ENCODE results near the gene CRYBG1.

The CRYBG1 gene

DNA sequence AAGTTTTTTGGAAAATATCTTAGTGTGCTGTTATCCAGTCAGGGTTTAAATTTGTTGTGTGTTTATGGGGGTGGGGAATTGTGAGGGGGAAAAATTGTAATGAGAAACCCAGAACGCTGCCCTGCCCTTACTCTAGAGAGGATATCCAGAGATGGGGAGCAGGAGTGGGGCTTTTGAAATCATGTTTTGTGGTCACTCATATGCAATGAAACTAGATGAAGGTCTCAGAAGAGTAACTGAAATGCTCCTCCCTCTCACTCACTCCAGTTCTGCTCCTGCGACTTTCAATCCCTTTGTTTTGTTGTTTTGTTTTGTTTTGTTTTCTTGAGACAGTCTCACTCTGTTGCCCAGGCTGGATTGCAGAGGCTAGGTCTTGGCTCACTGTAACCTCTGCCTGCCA is 100.0 kb downstream of the CRYBG1 start:
- no peak for DNase-seq

DNA sequence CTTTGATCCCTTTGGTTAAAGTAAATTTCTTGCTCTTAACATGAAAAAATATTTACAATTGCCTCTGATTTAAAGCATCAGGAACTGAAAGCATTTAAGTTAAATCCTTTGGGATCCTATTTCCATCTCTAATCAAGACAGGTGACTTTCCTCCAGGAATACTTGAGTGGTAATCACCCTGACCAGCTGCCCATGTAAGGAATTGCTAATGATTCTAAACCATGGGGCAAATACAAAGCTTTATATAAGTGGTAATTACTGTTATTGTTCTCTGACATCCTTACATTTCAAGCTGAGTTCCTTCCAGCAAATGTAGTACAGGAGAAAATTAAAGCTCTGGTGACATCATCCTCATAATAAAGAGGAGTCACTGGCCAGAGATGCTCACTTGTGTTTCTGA is 100.6 kb downstream of the CRYBG1 start:
- DNase-seq: no peak

DNA sequence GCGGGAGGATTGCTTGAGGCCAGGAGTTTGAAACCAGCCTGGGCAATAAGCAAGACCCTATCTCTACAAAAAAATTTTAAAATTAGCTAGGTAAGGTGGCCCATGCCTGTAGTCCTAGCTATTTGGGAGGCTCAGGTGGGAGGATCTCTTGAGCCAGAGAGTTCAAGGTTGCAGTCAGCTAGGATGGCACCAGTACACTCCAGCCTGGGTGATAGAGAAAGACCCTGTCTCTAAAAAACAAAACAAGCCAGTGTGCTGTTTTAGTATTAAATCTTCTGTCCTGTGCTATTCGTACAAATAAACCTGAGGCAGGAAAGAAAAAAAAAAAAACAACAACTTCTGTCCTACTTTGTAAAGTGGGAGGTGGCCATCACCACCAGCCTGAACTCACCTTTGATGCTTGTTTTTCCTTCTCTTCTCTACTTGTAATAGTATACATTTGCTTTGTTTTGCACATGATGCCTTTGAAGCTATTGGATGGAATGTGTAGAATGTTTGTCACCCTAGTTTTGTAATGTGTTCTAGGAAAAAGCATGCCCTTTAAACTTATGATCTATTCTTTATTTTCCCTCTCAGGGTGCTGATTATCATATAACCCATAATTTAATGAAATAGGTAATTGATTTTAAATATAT is 102.5 kb downstream of the CRYBG1 start:
- DNase-seq: no peak

DNA sequence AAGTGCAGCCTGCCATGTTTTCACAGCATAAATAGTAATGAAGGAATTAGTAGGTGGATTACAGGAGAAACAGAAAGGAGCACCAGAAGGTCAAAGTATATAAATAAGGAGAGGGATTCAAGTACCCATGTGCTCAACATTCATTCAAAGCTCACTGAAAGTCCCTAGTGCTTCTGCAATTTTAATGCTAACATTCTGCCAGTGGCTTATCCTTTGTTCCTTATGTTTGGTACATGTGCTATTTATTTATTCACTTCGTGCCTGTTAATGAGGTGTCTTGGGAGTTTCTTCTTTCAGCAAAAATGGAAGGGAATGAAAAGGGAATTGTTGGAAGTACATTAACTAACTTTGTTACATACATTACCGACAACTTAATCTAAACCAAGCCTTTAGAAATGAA is 105.7 kb downstream of the CRYBG1 start:
- DNase-seq: no peak

DNA sequence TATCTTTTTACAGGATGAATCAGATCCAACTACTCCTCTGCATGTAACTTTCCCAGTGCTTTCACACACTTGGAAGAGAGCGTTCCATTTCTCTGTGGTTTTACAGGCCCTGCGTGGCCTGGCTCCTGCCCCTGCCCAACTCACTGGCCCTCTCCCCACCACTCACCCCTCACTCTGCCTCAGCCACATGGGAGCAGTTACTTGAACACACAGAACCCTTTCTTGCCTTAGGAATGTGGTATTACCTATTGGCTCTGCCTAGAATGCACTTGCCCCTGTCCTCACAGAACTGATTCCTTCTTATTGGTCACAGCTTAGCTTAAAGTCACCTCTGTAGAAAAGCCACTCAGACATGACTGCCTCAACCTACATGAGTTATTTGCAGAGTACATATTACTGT is 108.4 kb downstream of the CRYBG1 start:
- no peak for DNase-seq

DNA sequence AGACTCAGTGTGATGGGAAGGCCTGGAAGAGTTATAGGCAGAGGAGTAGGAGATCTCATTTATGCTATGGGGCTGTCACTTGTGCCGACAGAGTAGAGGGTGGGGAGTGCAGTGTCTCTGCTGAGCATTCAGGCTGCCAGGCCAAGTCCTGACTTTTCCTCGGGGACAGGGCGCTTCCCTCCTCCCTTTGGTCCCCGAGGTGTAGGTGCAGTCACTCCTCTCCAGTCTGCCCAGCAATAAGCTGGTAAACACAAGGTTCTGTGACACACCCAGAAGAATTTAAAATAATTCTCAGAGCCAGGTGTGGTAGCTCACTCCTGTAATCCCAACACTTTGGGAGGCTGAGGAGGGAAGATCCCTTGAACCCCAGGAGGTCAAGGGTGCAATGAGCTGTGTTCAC is 109.4 kb downstream of the CRYBG1 start:
- DNase-seq: no peak

DNA sequence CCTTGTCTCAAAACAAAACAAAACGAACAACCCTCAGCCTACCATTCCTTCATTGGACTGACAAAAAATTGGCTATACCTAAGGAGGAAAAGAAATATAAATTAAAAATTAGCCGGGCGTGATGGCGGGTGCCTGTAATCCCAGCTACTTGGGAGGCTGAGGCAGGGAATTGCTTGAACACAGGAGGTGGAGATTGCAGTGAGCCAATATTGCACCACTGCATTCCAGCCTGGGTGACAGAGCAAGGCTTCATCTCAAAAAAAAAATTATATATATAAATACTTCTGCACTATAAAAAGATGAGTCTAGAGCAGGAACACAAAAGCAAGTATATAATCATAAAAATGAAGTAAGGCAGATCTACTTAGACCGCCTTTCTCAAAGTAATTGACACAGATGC is 109.8 kb downstream of the CRYBG1 start:
- DNase-seq: no peak

DNA sequence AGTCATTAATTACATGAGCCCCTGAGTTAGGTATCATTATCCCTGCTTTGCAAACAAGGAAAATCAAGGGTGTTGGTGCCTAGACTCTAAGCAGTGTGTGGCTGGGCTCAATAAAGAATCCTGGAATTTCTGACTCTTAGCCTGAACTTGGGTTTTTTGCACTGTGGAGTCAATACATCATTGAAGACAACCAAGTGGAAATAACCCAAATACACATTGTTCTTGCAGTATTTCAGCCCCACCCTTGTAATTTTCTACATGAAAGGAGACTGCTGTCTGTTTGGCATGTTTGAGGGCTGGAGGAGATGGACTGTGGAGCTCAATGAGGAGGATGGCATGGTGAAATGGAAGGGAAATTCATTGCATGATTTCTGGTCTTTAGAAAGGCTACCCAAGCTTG is 110.3 kb downstream of the CRYBG1 start:
- no peak for DNase-seq

DNA sequence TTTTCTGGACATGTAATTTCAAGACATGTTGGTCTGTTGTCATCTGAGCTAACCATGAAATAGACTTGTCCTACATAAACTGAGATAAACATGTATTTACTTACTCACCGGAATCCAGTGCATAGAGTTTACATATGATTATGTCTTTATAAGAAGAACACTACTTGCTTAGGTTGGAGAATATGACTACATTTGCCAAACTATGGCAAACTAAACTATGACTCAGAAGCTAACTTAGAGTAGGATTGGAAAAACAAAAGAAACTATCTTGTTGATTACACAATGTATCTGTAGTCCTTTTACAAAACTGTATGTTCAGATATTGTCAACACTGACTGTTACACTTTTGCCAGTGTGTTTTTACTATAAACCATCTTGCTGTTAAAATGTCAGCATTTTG is 113.3 kb downstream of the CRYBG1 start:
- peak; percentile 64 for DNase-seq

DNA sequence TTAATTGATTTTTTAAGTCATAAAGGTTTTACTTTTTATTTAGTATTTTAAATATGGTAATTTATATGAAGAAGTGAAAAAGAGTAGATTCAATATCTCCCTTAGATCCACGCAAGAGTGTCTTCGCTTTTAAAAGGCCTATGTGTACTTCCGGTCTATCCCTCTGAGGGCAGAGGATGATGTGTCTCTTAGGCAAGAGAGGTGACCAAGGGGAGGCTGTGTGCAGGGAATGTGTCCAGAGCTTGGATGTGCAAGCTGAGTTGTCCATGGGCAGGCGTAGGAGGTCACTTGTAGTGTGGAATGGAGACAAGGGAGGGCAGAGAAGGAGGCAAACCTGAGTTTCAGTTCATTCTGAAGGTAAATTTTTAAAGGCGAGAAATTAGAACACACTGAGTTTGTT is 113.9 kb downstream of the CRYBG1 start:
- DNase-seq: peak; percentile 46

DNA sequence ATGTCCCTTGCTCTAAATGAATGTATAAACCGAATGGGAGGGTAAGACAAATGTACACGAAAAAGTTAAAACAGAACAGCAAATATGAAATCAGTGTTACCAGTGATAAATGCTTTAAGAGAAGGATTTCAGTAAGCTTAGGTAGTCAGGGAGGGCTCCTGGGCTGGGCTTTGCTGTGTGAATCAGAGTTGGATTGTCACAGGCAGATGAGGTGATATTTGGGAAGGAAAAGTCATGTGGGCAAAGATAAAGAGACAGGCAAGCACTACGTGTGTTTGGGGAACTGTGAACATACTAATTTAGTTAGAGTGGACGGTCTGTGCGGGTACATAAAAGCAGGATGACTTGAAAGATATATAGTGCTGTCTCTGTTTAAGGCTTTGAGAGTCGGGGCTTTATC is 114.8 kb downstream of the CRYBG1 start:
- DNase-seq: peak; percentile 31

DNA sequence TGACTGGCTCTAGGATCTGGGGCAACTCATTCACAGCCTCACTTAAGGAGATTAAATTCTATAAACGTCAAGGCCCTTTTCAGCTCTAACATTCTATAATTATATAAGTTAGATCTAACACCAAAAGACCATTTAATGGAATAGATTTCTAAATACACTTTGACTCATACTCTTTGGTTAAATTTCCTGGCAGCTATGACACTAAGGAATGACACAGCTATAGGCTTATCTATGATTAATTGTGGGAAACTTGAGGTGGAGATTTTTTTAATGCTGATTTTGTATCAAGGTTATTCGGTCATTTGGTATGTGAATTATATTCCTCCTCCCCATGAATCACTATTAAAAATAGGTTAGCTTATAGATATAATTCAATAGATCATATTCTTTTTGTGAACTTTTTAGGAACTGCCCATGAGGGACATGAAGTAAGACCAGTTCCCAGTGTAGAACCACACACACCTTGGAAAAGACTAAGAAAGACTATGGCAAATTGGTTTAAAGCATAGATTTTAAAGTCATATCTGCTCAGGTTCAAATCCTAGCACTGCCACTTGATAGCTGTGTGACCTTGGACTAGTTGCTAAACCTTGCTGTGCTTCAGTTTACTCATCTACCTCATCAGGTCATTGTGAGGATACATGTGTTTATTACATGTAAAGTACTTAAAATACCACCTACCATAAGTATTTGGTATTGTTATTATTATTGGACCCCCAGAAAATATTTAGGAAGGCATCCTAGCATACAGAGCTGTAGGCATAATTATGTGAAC is 116.0 kb downstream of the CRYBG1 start:
- peak; percentile 62 for DNase-seq

DNA sequence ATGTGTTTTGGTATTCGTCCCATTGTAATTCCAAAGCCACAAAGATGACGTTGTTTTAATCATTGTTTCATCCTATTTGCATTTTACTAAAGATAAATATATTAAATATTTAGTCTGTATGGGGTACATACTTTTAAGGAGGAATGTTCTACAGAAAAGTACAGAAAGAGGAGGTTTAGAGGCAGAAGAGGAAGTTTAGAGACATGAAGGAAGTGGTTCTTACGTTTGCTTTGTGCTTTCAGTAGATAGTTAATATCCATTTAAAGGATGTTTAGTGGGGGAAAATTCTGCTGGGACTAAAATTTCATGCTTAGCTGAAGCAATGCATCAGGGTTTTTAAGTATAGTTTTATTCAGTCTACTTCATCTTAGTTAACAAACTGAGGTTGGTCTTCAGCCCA is 116.6 kb downstream of the CRYBG1 start:
- DNase-seq: peak; percentile 52

DNA sequence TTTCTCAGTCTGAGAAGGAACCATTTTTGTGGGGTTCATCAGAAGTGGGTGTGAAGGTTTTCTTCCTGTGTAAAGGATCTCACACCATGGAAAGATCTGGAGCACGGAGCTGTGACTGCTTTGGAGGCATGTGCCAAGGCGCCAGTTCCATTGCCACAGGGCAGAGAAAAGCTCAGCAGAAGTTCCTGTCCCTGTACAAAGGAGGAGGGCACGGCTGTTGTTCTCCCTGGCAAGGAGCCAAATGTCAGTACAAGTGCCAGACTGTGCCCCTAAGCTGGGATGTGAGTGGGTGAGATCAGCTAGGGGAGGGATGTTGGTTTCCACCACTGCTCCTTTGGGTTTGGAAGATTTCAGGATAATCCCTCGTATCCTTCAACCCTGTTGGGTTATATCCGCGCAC is 117.3 kb downstream of the CRYBG1 start:
- no peak for DNase-seq

DNA sequence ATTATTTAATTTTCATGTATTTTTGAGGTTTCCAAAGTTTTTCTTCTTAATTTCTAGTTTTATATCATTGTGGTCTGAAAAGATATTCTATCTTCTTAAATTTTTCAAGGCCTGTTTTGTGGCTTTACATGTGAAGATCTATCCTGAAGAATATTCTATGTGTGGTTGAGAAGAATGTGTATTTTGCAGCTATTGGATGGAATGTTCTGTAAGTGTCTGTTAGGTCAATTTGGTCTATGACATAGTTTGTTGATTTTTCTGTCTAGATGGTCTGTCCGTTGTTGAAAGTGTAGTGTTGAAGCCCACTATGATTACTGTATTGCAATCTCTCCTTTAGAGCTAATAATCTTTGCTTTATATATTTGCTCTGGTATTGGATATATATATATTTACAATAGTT is 125.7 kb downstream of the CRYBG1 start:
- DNase-seq: no peak

DNA sequence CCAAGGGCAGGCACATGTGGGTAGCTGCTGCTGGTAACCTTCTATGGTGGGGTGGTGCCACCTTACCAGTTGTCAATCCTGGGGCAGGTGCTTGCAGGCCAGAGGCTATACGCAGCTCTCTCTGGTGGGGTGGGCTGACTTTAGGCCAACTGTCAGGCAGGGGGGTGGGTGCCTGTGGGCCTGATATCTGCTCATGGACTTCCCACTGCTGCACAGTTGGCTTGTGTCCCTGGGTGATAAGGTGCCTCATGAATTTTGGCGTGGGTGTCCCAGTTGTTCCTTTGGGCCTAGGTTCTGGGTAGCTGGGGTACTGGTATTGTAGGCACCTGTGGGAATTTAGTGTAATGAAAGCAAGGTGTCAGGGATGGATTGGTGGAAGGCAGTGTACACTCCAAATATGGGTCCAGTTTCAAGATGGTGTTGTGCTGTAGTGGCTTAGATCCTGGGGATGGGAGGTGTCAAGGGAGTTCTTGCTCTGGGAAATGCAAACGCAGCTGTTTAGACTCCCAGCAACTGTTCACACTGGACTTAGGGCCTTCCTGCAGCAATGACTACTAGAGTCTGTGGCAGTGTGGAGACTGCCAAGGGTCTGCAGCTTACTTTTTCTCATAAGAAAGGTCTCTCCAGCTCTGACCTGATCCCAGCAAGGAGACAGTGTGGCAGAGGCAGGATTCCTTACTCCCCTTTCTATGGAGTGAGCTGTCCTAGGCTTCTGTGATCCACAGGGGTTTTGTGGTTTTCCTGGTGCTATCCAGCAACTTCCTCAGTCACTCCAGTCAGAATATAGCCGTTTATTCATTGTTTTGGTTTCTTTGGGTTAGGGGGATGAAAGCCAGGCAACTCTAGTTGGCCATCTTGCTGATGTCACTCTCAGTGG is 128.2 kb downstream of the CRYBG1 start:
- DNase-seq: no peak

DNA sequence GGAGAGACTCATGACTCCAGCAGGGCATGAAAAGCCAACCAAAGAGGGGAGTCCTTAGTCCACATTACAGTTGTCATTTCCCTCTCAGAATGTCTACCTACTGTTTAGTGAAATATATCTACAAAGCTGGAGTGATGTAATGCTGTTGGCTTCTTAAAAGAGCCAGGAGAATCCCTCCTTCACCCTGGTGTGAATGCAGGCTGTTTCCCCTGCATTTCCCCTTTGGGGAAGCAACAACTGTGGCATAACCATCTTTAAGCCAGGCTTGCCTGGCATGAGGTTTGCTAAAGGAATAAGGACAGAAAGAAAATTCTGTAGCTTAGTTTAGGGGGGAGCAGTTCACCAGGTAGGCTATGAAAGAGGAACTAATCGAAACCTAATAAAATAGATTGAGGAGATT is 129.5 kb downstream of the CRYBG1 start:
- DNase-seq: no peak

DNA sequence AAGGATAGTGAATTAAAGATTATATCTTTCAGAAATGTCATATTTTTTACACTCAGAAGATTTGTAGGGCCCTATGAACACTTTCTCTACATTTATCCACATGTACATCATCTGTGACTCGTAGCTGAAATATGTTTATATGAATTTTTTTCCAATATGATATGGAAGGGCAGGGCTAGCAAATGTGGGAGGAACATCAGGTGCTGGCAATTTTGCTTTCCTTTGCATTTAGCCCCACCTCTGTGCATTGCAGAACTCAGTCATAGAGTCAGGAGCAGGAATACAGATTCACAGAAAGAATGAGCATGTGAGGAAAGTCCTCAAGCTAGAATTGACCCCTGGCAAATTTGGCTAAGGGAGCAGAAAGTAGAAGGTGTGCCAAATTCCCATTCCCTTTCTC is 129.9 kb downstream of the CRYBG1 start:
- no peak for DNase-seq

DNA sequence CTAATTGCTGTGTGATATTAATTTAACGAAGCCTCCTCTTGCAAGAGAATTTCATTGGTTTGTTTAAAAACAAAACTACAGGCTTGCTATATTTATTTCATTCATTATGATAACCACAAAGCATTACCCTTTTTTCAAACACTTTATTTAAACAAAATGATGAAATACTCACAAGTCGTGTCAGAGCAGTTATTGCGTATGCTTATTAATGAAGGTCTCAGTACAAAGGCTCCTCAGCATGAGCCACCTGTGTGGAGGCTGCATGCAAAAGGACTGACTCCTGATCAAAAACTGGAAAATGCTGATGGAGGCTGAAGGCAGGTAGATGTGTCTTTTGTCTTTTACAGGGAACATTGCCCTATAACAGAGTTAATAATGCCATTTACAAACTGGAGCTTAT is 130.5 kb downstream of the CRYBG1 start:
- no peak for DNase-seq

DNA sequence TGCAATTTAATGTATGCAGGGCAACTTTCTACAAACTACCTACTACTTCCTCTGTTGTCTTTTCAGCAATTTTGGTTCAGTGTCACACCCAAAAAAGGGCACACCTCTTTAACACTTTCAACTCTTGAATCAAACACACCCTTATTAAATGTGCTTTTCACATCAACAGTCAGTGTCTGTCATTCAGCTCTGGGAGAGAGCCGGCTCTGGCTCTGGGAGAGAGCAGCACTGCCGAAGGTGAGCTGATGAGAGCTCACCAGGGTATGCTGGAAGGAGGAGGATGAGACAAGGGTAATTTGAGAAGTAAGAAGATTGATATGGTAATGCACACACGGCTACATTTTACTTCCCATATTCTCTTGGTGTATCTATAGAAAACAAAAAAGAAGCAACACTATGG is 134.5 kb downstream of the CRYBG1 start:
- DNase-seq: no peak

DNA sequence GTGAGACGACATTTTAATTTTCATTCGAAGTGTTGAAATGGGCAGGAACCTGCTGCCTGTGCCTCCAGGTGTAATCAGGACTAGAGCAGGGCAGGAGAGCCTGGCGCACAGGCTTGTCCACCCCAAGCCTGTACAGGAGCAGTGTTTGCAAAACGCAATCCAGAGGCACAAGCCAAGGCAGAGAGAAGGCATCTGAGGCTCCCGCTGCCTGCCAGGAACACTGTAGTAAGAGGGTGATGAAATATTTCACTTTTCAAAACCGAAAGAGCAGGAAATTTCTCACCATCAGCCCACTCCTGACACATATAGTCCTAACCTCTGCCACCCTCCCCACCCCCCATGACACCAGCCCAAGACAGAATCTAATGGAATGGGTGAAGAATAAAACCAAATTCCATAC is 136.3 kb downstream of the CRYBG1 start:
- DNase-seq: peak; percentile 78

DNA sequence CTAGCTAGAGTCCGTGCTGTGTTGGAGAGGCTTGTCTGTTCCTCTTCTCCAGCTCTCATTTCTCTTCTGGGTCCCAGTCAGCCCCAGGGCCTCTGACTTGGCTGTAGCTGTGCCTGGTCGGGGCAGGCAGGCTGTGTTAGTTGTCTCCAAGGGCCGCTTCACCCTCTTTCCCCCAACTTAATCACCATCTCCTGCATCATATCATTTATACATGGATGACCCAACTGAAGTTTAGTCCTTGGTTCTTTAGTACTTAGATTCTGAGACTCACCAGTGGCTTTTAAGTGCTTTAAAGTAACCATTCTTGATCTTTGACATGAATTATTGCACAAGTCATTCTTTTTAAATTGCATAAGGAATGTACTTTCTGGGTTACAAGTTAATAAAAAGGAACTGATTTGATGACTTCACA is 141.4 kb downstream of the CRYBG1 start:
- peak; percentile 67 for DNase-seq

DNA sequence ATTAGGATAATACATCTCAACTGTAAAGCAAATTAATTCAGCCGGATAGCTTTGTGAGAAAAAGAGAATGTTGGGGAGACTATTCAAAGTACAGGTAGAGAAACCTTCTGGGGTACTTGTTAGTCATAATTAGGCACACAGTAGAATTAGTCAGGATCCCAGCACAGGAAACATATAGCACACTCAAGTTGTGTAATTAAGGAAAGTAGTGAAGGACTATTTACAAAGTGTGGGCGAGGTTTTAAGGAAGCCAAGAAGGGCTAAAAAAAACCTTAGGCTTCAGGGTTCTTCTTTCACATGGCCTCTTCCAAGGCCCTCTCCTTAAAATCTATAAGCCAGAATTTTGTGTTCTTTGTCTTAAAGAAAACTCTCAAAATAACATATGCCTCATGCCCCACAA is 142.0 kb downstream of the CRYBG1 start:
- peak; percentile 86 for DNase-seq

DNA sequence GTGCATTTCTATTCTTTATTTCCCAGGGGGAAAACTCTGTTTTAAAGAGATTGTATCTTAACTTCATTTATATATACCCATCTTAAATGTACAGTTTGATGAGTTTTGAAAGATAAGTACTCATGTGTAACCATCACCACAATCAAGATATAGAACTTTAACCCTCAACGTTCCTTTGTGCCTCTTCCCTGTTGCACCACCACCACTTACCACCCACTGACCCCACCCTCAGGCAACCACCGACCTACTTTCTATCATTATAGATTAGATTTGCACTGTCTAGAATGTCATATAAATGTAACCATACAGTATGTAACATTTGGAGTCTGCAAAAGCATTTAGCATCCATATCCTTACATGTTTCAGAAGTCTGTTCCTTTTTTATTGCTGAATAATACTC is 147.8 kb downstream of the CRYBG1 start:
- DNase-seq: no peak
